HEK293 (cell line): Measurements from ENCODE around the gene PGS1.

Source experiments
- CTCF ChIA-PET: fragments of 350-600 bp; formaldehyde crosslinking; extraction: SDS; loops from one replicate; lab custom pipeline; 2021; ENCODE audit warnings: antibody characterized with exemption; lab: Yijun Ruan, JAX
- POLR2A ChIA-PET: fragments of 300-600 bp; formaldehyde crosslinking; extraction: SDS; loops from one replicate; lab custom pipeline; 2020; ENCODE audit warnings: antibody characterized with exemption, inconsistent platforms; lab: Yijun Ruan, JAX
- H3K27ac ChIP-seq: fragments of 200-500 bp; sonication (Bioruptor generic); 2 replicates; pipeline ENCODE4 v1.5.1; 2014; ENCODE audit warnings: low read depth, low read length, control low read depth, inconsistent platforms; ENCODE audit errors: extremely low read depth
- H3K36me3 ChIP-seq, 2 experiments: fragments of 200-500 bp in 1 of 2; sonication (Bioruptor generic) in 1 of 2; 1 replicate in 1 of 2; 2 replicates in 1 of 2; pipeline ENCODE4 v1.5.1; 2014 to 2017; ENCODE audit warnings: inconsistent platforms in 2 of 2, low read length in 2 of 2; ENCODE audit not compliant: control insufficient read depth in 2 of 2, insufficient read depth in 1 of 2
- H3K4me1 ChIP-seq: fragments of 200-500 bp; sonication (Bioruptor generic); 2 replicates; pipeline ENCODE4 v1.5.1; 2014; ENCODE audit warnings: mild to moderate bottlenecking, low read length, inconsistent platforms; ENCODE audit not compliant: control insufficient read depth, insufficient read depth
- H3K4me3 ChIP-seq: 2 replicates; pipeline ENCODE4 v1.5.1; 2011; ENCODE audit warnings: low read depth, mild to moderate bottlenecking, control low read depth, low read length, moderate library complexity
- H3K9me3 ChIP-seq: fragments of 200-500 bp; sonication (Bioruptor generic); 2 replicates; pipeline ENCODE4 v1.5.1; 2014; ENCODE audit warnings: low read depth, low read length, inconsistent platforms; ENCODE audit not compliant: control insufficient read depth, insufficient read depth
- BCL11A ChIP-seq: fragments of 450-650 bp; formaldehyde crosslinking; IDR thresholded peaks from 2 replicates; pipeline ENCODE4 v1.5.1; 2016; ENCODE audit warnings: low read depth, missing biosample characterization, missing genetic modification characterization
- KLF7 ChIP-seq: fragments of 450-650 bp; formaldehyde crosslinking; IDR thresholded peaks from 2 replicates; pipeline ENCODE4 v1.5.1; 2016; ENCODE audit warnings: missing biosample characterization, missing genetic modification characterization, borderline replicate concordance
- MZF1 ChIP-seq: fragments of 450-650 bp; formaldehyde crosslinking; IDR thresholded peaks from 2 replicates; pipeline ENCODE4 v1.5.1; 2017; ENCODE audit warnings: missing biosample characterization, missing genetic modification characterization, borderline replicate concordance
- SALL2 ChIP-seq: fragments of 450-650 bp; formaldehyde crosslinking; IDR thresholded peaks from 2 replicates; pipeline ENCODE4 v1.5.0; 2017; ENCODE audit warnings: missing biosample characterization, mild to moderate bottlenecking, missing genetic modification characterization, borderline replicate concordance
- SETDB1 ChIP-seq: IDR thresholded peaks from one replicate; pipeline ENCODE4 v1.6.1; 2017; ENCODE audit warnings: mild to moderate bottlenecking, low read length, moderate library complexity, mixed read lengths; ENCODE audit not compliant: insufficient read length
- SP2 ChIP-seq: fragments of 450-650 bp; formaldehyde crosslinking; IDR thresholded peaks from 2 replicates; pipeline ENCODE4 v1.5.1; 2016; ENCODE audit warnings: missing biosample characterization, missing genetic modification characterization
- YY1 ChIP-seq: fragments of 450-650 bp; formaldehyde crosslinking; IDR thresholded peaks from 2 replicates; pipeline ENCODE4 v1.5.1; 2018; ENCODE audit warnings: missing biosample characterization, missing genetic modification characterization
- ZBTB20 ChIP-seq: fragments of 450-650 bp; formaldehyde crosslinking; IDR thresholded peaks from 2 replicates; pipeline ENCODE4 v1.5.1; 2016; ENCODE audit warnings: missing biosample characterization, missing genetic modification characterization
- ZNF433 ChIP-seq: fragments of 450-650 bp; formaldehyde crosslinking; IDR thresholded peaks from 2 replicates; pipeline ENCODE4 v1.5.1; 2016; ENCODE audit warnings: missing biosample characterization, missing genetic modification characterization, low read depth
- ZNF510 ChIP-seq: fragments of 450-650 bp; formaldehyde crosslinking; IDR thresholded peaks from 2 replicates; pipeline ENCODE4 v1.5.1; 2018; ENCODE audit warnings: mild to moderate bottlenecking, missing genetic modification characterization, missing biosample characterization; ENCODE audit not compliant: insufficient replicate concordance
- ZNF571 ChIP-seq: fragments of 450-650 bp; formaldehyde crosslinking; IDR thresholded peaks from 2 replicates; pipeline ENCODE4 v1.5.0; 2017; ENCODE audit warnings: missing biosample characterization, missing genetic modification characterization
- ZNF600 ChIP-seq: fragments of 450-650 bp; formaldehyde crosslinking; IDR thresholded peaks from 2 replicates; pipeline ENCODE4 v1.5.1; 2016; ENCODE audit warnings: missing biosample characterization, missing genetic modification characterization
- ZNF610 ChIP-seq: fragments of 450-650 bp; formaldehyde crosslinking; IDR thresholded peaks from 2 replicates; pipeline ENCODE4 v1.5.1; 2016; ENCODE audit warnings: missing biosample characterization, missing genetic modification characterization, borderline replicate concordance
- ZNF629 ChIP-seq: fragments of 450-650 bp; formaldehyde crosslinking; IDR thresholded peaks from 2 replicates; pipeline ENCODE4 v1.5.1; 2017; ENCODE audit warnings: missing biosample characterization, missing genetic modification characterization
- ZNF660 ChIP-seq: fragments of 450-650 bp; IDR thresholded peaks from 2 replicates; pipeline ENCODE4 v1.5.1; 2018; ENCODE audit warnings: missing biosample characterization, mild to moderate bottlenecking, missing genetic modification characterization
- ZNF830 ChIP-seq: fragments of 450-650 bp; IDR thresholded peaks from 2 replicates; pipeline ENCODE4 v1.5.0; 2018; ENCODE audit warnings: missing biosample characterization, missing genetic modification characterization, low read depth, mild to moderate bottlenecking, moderate library complexity
- ZSCAN16 ChIP-seq: fragments of 450-650 bp; formaldehyde crosslinking; IDR thresholded peaks from 2 replicates; pipeline ENCODE4 v1.5.1; 2016; ENCODE audit warnings: missing biosample characterization, missing genetic modification characterization
- TF ChIP-seq, protein P1 (sequence below): fragments of 450-650 bp; formaldehyde crosslinking; IDR thresholded peaks from 2 replicates; pipeline ENCODE4 v1.5.1; 2017; ENCODE audit warnings: missing biosample characterization, missing genetic modification characterization
- TF ChIP-seq, protein P2 (sequence below): fragments of 450-650 bp; formaldehyde crosslinking; IDR thresholded peaks from 2 replicates; pipeline ENCODE4 v1.5.1; 2016; ENCODE audit warnings: missing biosample characterization, missing genetic modification characterization

The PGS1 gene

DNA sequence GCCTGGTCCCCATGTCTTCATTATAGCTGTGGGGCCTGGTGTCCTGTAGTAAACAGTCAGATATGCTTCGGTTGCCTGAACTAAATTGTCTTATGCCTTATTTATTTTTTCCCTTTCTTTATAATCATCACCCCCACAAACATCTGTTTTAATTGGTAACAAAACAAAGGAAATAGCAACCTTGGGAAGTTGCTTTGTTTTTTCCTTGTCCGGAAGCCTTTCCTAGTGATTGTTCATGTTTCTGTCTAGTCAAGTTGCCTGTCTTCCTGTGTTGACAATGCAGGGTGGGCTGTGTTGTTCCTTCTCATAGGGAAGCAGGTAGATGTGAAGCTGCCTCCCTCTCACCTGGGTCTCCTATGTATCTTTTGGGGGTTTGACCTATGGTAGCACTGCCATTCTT is 16.7 kb downstream of the PGS1 start:
- peaks cover 27 to 80% of the 10 kb centered on the region in 2 experiments for H3K36me3 ChIP-seq
- CTCF ChIA-PET, result interaction anchor here (2.2 kb wide), 1 partner anchor 26 kb away, joined by 10 read pairs; no protein-coding TSS in a partner anchor
- POLR2A ChIA-PET, result no interaction called here
- H3K4me3 ChIP-seq, result no peak overlapping the region
- TF ChIP-seq ZNF433 (tag by site-specific recombination), result no peak
- no peak for TF ChIP-seq ZNF660 (tag by site-specific recombination)
- TF ChIP-seq ZSCAN16 (tag by site-specific recombination), result no peak
- H3K27ac ChIP-seq, result no peak overlapping the region
- no peaks in the 10 kb centered on the region for H3K4me1 ChIP-seq
- no peaks in the 10 kb centered on the region for H3K9me3 ChIP-seq

DNA sequence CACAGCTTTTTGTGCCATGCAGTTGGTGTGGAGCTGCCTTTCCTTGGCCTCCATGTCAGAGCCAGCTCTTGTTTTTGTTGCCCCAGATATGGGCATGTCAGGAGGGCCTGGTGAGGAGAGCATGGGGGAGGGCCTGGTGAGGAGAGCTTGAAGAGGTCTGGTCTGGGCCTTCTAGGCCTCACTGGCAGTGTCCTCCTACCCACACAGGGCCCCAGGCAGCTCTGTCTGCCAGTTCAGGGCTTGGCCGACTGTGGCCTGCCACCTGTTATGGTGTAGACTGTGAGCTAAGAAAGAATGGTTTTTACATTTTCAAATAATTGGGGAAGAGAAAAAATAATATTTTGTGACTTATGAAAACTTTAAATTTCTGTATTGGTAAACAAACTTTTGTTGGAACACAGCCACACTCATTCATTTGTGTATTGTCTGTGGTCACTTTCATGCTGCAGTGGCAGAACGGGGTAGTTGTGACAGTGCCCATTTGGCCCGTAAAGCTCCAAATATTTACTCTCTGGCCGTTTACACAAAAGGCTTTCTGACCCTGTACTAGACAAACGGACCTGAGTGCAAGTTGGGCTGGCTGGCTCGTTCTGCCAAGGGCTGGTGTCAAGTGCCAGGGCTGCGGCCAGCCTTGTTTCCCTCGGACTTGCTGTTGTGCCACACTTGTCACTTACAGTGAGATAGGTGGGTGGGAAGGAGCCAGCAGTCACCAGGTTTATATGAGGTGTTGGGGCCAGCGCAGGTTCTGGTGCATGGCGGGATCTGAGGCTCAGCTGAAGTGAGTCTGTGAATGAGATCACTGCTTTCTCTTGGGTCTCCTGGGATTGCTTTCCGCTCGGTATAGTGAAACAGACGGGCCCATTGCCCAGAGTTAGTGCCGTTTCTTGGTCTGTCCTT is 18.2 kb downstream of the PGS1 start:
- Histone ChIP-seq H3K4me1 (no peaks in the 10 kb centered on the region), H3K36me3 (peaks cover 27 to 87% of the 10 kb centered on the region in 2 experiments), H3K9me3 (no peaks in the 10 kb centered on the region), H3K4me3 (no peak overlapping the region), H3K27ac (no peak overlapping the region)
- TF ChIP-seq BCL11A (tag by site-specific recombination), result no peak
- peak; percentile 82 for TF ChIP-seq ZNF600
- POLR2A ChIA-PET, result no interaction called here
- CTCF ChIA-PET, result interaction anchor here (0.6 to 2.2 kb wide), 5 partner anchors 14 to 1705 kb away, joined by 3 to 10 read pairs (median 3); no protein-coding TSS in a partner anchor

DNA sequence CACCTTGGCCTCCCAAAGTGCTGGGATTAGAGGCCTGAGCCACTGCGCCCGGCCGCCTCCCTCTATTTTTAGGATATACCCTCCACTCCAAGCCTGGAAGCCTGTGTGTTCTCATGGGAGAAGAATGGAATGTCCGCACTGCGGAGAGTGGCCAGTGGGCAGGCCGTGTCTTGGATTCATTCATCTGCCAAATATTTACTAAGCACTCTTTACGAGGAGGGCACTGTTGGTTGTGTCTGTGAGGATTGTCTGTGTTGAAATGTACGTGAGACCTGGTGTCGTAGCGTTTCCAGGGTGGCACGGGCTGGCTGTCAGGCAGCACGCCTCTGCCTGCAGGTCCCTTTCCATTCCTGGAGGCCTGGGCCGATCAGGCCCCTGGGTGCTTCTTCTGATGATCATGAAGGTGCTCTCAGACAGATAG is 19.2 kb downstream of the PGS1 start:
- no peaks in the 10 kb centered on the region for H3K9me3 ChIP-seq
- H3K4me1 ChIP-seq, result no peaks in the 10 kb centered on the region
- peaks cover 32 to 91% of the 10 kb centered on the region in 2 experiments for H3K36me3 ChIP-seq
- H3K4me3 ChIP-seq, result no peak overlapping the region
- TF ChIP-seq, protein P1, sequence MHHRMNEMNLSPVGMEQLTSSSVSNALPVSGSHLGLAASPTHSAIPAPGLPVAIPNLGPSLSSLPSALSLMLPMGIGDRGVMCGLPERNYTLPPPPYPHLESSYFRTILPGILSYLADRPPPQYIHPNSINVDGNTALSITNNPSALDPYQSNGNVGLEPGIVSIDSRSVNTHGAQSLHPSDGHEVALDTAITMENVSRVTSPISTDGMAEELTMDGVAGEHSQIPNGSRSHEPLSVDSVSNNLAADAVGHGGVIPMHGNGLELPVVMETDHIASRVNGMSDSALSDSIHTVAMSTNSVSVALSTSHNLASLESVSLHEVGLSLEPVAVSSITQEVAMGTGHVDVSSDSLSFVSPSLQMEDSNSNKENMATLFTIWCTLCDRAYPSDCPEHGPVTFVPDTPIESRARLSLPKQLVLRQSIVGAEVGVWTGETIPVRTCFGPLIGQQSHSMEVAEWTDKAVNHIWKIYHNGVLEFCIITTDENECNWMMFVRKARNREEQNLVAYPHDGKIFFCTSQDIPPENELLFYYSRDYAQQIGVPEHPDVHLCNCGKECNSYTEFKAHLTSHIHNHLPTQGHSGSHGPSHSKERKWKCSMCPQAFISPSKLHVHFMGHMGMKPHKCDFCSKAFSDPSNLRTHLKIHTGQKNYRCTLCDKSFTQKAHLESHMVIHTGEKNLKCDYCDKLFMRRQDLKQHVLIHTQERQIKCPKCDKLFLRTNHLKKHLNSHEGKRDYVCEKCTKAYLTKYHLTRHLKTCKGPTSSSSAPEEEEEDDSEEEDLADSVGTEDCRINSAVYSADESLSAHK, result no peak
- TF ChIP-seq SP2 (no peak), ZNF510 (tag by site-specific recombination) (no peak), SALL2 (no peak), MZF1 (no peak), ZNF830 (tag by site-specific recombination) (no peak), KLF7 (tag by site-specific recombination) (no peak), ZNF610 (tag by site-specific recombination) (no peak), YY1 (tag by site-specific recombination) (no peak), ZNF571 (tag by site-specific recombination) (no peak), SETDB1 (no peak), ZNF629 (no peak), ZBTB20 (tag by site-specific recombination) (no peak)
- TF ChIP-seq, protein P2, sequence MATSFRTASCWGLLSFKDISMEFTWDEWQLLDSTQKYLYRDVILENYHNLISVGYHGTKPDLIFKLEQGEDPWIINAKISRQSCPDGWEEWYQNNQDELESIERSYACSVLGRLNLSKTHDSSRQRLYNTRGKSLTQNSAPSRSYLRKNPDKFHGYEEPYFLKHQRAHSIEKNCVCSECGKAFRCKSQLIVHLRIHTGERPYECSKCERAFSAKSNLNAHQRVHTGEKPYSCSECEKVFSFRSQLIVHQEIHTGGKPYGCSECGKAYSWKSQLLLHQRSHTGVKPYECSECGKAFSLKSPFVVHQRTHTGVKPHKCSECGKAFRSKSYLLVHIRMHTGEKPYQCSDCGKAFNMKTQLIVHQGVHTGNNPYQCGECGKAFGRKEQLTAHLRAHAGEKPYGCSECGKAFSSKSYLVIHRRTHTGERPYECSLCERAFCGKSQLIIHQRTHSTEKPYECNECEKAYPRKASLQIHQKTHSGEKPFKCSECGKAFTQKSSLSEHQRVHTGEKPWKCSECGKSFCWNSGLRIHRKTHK (tag by site-specific recombination), result no peak
- ChIA-PET CTCF (interaction anchor here (0.6 kb wide), 1 partner anchor 61 kb away, joined by 4 read pairs; no protein-coding TSS in a partner anchor), POLR2A (no interaction called here)
- no peak overlapping the region for H3K27ac ChIP-seq
